GM18951 (cell line): Measurements from ENCODE around the gene TUBA1C.
"Not testable (repeated sequence)": the region's sequence is repeated elsewhere in the genome, so short reads cannot be mapped to it uniquely, and the experiment has no call there.

Source experiments
- POLR2A ChIP-seq: IDR thresholded peaks from 4 replicates; pipeline ENCODE4 v1.6.1; 2011; ENCODE audit warnings: mild to moderate bottlenecking; ENCODE audit not compliant: insufficient read length, insufficient read depth; ENCODE audit errors: extremely low read depth
- in situ Hi-C: fragments of 300-500 bp; cut with MboI; formaldehyde crosslinking; loops from one replicate; pipeline ENCODE4 v1.12.0; 2022; ENCODE audit warnings: low sequenced_read_pairs, mixed read lengths, inconsistent platforms; ENCODE audit not compliant: unreplicated experiment

The TUBA1C gene

GRCh38 chr12:49264466-49264872, 413 bp upstream of the TUBA1C start:
- in situ Hi-C loops: no loop called here
- no peak for TF ChIP-seq POLR2A

GRCh38 chr12:49269191-49269590, 4.3 kb downstream of the TUBA1C start:
- in situ Hi-C loops: not testable (repeated sequence)

GRCh38 chr12:49272790-49273725, 8.2 kb downstream of the TUBA1C start:
- in situ Hi-C loops: no loop called here
- no peak for TF ChIP-seq POLR2A

- in situ Hi-C loops: no loop called here
- TF ChIP-seq POLR2A: peak; percentile 12
Observed at GRCh38 chr12:49273726-49274395, 9.0 kb downstream of the TUBA1C start.

GRCh38 chr12:49274396-49275069, 9.7 kb downstream of the TUBA1C start:
- TF ChIP-seq POLR2A: peak; percentile 9
- in situ Hi-C loops: no loop called here

- no peak for TF ChIP-seq POLR2A
- in situ Hi-C loops: no loop called here
Observed at GRCh38 chr12:49276304-49277290, 11.7 kb downstream of the TUBA1C start.

GRCh38 chr12:49277466-49277865, 12.6 kb downstream of the TUBA1C start:
- TF ChIP-seq POLR2A: no peak
- in situ Hi-C loops: no loop called here

GRCh38 chr12:49279706-49280159, 14.9 kb downstream of the TUBA1C start:
- no peak for TF ChIP-seq POLR2A
- in situ Hi-C loops: no loop called here

GRCh38 chr12:49280545-49280944, 15.7 kb downstream of the TUBA1C start:
- in situ Hi-C loops: not testable (repeated sequence)

- no peak for TF ChIP-seq POLR2A
- in situ Hi-C loops: no loop called here
Observed at GRCh38 chr12:49282302-49282701, 17.4 kb downstream of the TUBA1C start.

- in situ Hi-C loops: not testable (repeated sequence)
Observed at GRCh38 chr12:49282740-49283375, 18.0 kb downstream of the TUBA1C start.
